A673 (cell line): ENCODE measurements around the gene EYS.

Source experiments
- CTCF ChIP-seq: fragments of 300-800, 200-600 bp; sonication (generic); conservative IDR thresholded peaks from 2 replicates; pipeline ENCODE4 v1.5.1; 2017; ENCODE audit warnings: low read depth, mild to moderate bottlenecking, antibody characterized with exemption, low read length, moderate library complexity, mixed read lengths
- EZH2 ChIP-seq: fragments of 200-600 bp; sonication (generic); IDR thresholded peaks from 2 replicates; pipeline ENCODE4 v1.6.1; 2017; ENCODE audit warnings: borderline replicate concordance, low read depth, mild to moderate bottlenecking, mixed read lengths, antibody characterized with exemption, low read length; ENCODE audit not compliant: poor library complexity, severe bottlenecking

- TF ChIP-seq CTCF = no peak
- TF ChIP-seq EZH2 = no peak
These were observed 238.7 kb downstream of the EYS start for GRCh38 chr6:65468307-65468706.
